NCI-H524 (cell line): ENCODE results near the gene LCP2.

ENCODE experiments used
- DNase-seq, 2 experiments: peaks; one replicate each; lab custom pipeline; 2025; lab: John Stamatoyannopoulos, UW

Gene LCP2

GRCh38 chr5:170296036-170296934 lies 1.3 kb downstream of the LCP2 start:
- no peak for DNase-seq

DNA sequence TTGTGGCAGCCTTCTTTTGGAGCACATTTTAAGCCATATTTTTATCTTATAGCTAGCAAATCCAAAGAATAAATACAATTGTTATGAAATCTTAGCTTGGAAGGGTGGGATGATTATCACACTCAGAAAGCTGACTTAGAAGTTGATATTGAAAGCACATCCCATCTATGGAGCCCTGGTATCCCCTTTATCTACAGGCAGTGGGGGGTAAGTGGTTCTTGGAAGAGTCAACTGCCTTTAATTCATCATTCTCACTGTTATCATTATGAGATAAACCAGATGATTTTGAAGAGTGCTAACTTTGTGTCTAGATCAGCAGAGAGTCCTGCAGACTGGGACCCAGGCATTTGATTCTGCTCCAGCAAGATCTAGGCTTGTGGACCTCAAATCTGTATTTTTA lies 3.0 kb downstream of the LCP2 start:
- DNase-seq: no peak

DNA sequence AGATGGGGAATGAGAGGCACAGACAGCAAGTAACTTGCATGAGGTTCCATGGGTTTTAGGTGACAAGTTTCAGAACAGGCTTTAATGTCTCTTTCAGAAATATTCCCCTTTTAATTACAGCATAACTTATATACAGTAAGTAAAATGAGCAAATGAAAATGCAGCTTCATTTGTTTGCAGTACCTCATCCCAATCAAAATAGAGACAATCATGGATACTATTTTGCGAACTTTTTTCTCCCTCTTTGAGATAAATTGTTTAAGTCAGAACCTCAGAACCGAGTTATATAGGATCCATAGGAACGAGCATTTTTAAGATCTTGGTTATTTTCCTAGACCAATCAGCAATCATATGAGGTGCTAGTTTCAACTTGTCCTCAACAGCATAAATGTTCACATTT lies 3.5 kb downstream of the LCP2 start:
- no peak for DNase-seq

DNA sequence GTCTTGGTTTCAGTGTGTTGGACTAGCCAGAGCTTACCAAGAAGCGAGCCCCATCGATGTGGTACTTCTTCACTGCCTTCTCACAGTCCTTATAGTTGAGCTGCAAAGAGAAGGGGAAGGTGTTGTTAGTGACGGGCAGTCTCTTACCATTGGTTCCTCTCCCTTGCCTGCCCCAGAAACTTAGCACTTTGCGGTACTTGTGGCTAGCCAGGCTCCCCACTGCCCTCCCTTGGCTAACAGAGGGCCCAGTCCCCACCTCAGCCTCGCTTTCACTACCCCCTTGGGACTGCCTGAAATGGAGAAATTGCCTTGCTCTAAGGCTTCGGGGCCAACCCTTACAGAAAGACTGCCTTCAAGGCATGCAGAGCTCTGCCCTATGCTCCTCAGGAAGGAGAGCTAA lies 4.3 kb downstream of the LCP2 start:
- no peak for DNase-seq

DNA sequence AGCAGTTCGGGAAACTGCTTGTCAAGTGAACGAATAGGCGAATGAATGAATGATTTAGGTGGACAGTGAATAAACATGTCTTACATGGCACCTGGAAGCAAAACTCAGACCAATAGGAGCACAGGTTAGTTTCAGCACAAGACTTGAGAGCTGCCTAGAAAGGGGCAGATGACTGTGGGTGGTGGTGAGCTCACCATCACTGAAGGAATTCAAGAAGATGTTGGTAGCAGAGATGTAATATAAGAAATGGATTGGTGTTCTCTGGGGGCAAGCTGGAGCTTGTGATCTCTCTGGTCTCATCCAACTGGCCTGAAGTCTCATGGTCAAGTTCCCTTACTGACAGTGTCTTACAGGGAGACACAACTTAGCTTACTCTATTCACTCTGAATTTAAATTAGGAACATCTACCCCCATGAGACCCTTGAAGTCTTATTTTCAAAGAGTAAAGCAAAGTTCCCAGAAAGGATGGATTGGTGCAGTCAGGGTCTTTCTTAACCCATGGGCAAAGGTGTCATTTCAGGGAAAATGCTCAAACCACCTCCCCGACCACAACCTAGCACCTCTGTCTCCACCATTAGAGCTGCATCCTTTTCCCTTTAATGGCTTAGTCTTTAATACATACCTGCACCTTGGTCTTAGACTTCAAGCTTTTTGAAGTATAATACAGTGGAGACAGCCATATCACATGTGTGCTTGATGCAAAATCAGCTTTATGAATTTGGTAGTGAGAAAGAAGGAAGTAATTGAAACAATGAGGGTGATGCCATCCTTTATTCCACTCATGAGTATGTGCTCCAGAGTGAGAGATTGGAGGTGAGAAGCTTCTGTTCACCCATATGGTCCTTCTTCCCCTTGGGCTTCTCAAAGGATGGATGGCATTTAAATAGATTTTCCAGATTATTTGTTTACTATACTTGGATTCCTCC lies 5.1 kb downstream of the LCP2 start:
- DNase-seq: no peak

- no peak for DNase-seq
Measured at GRCh38 chr5:170290498-170290897, 7.1 kb downstream of the LCP2 start.

- DNase-seq: no peak
Measured at GRCh38 chr5:170289764-170290163, 7.8 kb downstream of the LCP2 start.

DNA sequence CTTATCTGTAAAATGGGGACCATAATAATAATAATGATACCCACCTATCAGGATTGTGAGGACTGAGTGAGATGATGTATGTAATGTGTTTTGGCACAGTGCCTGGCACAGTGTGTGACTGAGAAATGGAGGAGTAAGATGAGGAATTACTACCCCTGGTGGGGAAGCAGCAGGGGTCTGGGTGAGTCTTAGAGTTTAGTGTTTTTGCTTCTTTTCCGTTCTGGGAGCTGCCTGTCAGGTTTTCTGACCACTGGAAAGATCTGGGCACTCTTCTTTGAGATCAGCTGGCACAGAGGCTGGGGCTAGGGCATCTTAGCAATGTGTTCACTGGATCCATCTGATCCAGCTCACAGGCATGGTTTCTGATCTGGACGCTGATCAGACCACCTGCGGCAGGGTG lies 8.5 kb downstream of the LCP2 start:
- DNase-seq: no peak

DNA sequence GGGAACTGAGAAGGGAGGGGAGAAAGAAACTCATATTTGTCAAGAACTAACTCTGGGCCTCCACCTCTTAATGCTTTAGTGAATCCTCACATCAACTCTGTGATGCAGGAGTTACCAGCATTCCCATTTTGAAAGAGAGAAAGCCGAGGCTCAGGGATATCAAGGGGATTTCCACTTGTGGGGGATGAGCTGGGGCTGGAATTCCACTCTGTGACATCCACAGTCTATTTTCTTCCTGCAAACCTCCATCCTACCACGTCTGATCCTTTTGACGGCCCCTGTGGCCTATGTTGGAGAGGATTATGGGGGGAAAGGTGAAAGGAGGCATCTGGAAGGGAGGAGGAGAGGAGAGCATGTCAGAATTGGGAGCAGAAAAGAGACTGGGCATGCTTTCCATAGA lies 9.0 kb downstream of the LCP2 start:
- no peak for DNase-seq

DNA sequence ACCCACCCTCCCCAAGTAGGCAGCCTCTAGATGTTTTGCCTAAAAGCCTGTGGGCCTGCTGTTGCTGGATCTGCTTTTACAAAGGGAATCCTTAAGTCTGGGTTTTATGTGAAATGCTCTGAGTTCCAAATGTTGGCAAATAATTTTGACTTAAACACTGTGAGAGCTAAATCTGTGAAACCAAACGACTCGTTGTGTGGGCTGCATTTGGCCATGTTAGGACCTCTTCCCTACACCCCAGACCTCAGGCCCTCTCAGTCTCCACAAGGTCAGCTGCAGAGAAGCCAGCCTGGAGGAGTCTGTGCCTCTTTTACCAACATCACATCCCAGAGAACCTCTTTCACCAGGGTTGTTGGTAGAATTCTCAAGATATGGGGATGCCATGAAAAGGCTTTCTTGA lies 9.4 kb downstream of the LCP2 start:
- no peak for DNase-seq

DNA sequence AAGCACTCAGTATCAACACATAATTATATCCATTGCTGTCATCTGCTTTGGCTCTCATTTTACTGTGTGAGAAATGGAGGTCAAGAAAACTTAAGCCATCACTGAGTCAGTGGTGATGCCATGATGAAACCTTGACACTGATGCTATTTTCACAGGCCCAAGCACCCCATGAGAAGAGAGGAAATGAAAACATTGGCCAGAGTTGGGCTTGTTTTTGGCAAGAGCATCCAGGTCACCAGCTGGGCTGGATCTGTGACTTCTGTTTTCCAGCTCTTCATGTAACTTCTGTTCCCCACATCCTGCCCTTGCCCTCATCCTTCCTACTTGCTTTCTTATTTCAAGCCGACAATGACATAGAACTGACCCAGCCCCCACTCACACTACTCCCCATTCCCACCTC lies 10.0 kb downstream of the LCP2 start:
- no peak for DNase-seq

GRCh38 chr5:170286386-170286925 lies 11.1 kb downstream of the LCP2 start:
- no peak for DNase-seq

- no peak for DNase-seq
Measured at GRCh38 chr5:170285181-170285580, 12.4 kb downstream of the LCP2 start.

DNA sequence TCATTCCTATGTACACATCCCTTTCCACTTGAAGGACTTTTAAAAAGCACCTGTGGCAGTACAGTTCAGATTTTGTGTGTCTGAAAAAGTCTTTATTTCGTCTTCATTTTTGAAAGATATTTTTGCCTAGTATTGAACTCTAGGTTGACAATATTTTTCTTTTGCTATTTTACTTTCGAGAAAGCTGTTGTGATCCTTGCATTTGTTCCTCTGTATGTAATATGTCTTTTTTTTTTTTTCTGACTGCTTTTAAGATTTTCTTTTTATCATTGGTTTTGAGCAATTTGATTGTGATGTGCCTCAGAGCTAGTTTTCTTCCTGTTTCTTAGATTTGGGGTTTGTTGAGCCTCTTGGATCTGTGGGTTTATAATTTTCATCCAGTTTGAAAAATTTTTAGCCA lies 13.3 kb downstream of the LCP2 start:
- no peak for DNase-seq

DNA sequence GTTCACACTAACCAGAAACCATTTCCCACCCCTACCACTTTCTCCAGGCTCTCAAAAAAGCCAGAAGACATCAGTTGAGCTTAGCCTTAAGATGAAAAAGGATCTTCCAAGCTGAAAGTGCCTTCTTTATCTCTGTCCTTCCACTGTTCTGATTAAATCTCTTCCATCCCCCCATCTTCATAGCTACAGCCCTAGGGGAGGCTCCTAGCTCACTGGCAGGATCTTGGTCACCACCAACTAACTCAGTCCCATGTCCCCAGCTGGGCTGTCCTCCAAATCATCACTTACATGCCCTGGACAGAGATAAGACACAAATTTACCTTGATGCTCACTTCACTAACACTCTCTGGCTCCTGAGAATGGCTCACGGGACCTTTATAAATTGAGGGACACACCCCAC lies 14.3 kb downstream of the LCP2 start:
- no peak for DNase-seq

GRCh38 chr5:170280011-170280493 lies 17.5 kb downstream of the LCP2 start:
- no peak for DNase-seq

DNA sequence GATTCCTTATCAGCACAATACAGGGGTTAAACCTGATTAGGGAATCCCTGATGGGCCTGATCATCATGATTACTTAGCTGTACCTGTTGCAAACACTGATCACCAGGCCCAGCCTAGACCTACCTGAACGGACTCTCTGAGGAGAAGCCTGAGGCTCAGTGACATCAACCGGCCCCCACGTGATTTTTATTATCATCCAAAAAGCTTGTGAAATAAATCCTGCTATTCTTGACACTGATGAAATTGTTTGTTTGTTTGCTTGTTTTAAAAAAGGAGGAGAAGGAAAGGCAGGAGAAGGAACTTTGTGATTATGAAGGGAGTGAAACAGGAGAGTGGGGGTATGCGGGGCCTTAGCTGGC lies 18.1 kb downstream of the LCP2 start:
- DNase-seq: no peak

- DNase-seq: no peak
Measured at GRCh38 chr5:170278611-170279458, 18.7 kb downstream of the LCP2 start.

DNA sequence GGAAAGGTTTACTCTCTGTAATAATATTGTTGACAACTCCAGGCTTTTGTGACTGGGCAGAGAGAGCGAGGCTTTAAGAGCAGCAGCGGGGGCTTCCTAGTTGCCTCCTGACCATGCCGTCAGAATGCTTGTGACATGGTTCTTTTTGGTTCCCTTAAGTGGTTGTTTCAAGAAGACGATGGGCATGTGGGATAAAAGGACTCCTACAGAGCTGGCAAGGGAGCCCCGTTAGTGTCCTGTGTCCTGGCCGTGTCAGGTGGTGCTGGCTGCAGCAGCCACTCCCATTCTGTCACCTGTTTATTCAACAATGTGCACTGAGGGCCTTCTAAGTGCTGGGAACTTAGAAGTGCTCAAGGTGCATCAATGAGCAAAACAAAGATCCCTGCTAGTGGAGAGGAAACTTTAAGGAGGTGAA lies 19.7 kb downstream of the LCP2 start:
- no peak for DNase-seq

DNA sequence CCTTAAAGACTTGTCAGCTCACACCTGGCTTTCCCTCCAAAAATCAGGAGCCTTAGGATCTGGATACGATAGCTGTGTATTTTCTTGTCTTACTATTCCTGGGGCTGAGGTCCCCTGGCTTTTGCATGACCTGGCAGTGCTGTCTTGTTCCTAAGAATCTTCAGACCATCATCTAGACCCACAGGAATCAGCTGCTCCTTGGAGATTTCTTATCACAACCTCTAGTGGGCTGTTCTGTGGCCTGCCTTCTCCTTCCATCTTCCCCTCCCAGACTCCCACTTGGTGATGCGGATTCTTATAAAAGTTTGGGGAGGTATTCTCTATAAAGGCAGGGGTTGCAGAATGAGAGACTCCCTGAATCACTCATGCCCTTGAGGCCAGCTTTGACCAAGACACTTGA lies 21.4 kb downstream of the LCP2 start:
- no peak for DNase-seq

DNA sequence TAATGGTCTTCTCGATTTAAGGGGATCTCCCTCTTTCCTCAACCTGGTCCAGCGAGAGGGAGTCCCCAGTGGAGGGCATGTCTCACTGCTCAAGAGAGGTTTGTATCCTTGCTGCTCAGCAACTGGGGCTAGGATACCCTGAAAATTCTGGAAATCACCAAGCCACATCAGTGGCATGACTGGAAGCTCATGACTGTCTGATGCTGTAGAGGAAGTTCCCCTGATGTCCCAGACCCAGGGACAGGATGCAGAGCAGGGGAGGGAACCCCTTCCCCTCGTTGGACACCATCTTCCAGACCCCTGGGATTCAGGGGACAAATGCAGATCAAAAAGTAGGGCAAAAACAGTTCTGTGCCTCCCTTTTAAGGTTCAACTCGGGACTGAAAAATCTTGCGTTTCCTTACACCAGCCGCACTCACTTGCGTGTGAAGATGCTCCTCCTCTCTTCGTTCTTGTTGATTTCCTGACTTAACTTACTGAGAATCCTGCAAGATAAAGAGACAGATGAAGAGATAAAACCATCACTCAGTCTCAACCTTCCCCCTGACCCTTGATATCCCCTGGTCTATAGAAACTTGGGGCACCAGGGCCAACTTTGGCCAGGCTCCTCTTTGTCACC lies 22.1 kb downstream of the LCP2 start:
- DNase-seq: no peak
